Upper lobe of left lung (tissue), 4 donors: Measurements from ENCODE around the gene SLFN13.

ENCODE experiments used
- EP300 ChIP-seq, 4 donors: sonication (generic); formaldehyde crosslinking; IDR thresholded peaks; one replicate each; pipeline ENCODE4 v1.5.1; 2017; ENCODE audit warnings: antibody characterized with exemption in 4 of 4, control low read depth in 2 of 4
- POLR2A ChIP-seq, 4 donors: fragments of 450-650 bp; IDR thresholded peaks; one replicate each; pipeline ENCODE4 v1.5.1; 2016 to 2017; ENCODE audit warnings: antibody characterized with exemption in 4 of 4, mild to moderate bottlenecking in 2 of 4
- POLR2AphosphoS5 ChIP-seq, 2 donors: sonication (generic); formaldehyde crosslinking; IDR thresholded peaks; one replicate each; pipeline ENCODE4 v1.5.1; 2017; ENCODE audit warnings: antibody characterized with exemption in 2 of 2
- TF ChIP-seq, protein P1 (sequence below), 6 experiments: fragments of 450-650 bp in 4 of 6; fragments of 200-600 bp in 2 of 6; sonication (generic) in 2 of 6; IDR thresholded peaks; one replicate each; pipeline ENCODE4 v1.5.1; 2016 to 2019; ENCODE audit warnings: antibody characterized with exemption in 6 of 6

DNA sequence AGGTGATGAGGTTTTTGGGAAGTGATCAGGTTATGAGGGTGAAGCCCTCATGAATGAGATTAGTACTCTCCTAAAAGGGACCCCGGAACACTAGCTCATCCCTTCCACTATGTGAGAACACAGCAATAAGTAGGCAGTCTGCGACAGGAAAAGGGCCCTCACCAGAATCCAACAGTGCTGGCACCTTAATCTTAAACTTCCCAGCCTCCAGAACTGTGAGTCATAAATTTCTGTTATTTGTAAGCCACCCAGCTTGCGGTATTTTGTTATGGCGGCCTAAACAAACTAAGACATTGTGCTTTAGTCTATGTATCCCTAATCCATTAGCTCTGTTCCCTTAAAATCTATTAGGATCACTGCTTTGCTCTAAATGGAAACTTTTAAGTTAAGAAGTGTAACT is 24.8 kb downstream of the SLFN13 start:
- TF ChIP-seq, protein P1, sequence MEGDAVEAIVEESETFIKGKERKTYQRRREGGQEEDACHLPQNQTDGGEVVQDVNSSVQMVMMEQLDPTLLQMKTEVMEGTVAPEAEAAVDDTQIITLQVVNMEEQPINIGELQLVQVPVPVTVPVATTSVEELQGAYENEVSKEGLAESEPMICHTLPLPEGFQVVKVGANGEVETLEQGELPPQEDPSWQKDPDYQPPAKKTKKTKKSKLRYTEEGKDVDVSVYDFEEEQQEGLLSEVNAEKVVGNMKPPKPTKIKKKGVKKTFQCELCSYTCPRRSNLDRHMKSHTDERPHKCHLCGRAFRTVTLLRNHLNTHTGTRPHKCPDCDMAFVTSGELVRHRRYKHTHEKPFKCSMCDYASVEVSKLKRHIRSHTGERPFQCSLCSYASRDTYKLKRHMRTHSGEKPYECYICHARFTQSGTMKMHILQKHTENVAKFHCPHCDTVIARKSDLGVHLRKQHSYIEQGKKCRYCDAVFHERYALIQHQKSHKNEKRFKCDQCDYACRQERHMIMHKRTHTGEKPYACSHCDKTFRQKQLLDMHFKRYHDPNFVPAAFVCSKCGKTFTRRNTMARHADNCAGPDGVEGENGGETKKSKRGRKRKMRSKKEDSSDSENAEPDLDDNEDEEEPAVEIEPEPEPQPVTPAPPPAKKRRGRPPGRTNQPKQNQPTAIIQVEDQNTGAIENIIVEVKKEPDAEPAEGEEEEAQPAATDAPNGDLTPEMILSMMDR (IDR thresholded peaks at IDR 0.05): no peak
- TF ChIP-seq POLR2A (IDR thresholded peaks at IDR 0.05): no peak
- TF ChIP-seq POLR2AphosphoS5 (IDR thresholded peaks at IDR 0.05): no peak
- TF ChIP-seq EP300 (IDR thresholded peaks at IDR 0.05): no peak
